ENCODE results near the gene METTL2A.
"Not testable (repeated sequence)": the region's sequence is repeated elsewhere in the genome, so short reads cannot be mapped to it uniquely, and the experiment has no call there.

DNA sequence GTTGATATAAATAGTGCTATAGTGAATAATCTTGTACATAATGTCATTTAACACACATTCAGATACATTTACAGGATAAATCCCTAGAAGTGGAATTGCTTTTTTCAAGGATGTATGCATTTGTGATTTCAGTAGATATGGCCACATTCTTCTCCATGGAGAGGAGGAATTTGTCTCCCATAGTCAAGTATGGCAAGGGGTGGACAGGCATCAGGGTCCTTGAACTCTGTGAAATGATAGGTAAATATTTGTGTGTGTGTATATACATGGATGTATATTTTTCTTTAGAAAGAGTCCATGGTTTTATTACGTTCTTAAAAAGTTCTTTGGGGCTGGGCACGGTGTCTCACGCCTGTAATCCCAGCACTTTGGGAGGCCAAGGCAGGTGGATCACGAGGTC is 72.6 kb downstream of the METTL2A start:
- TF ChIP-seq, protein P1, sequence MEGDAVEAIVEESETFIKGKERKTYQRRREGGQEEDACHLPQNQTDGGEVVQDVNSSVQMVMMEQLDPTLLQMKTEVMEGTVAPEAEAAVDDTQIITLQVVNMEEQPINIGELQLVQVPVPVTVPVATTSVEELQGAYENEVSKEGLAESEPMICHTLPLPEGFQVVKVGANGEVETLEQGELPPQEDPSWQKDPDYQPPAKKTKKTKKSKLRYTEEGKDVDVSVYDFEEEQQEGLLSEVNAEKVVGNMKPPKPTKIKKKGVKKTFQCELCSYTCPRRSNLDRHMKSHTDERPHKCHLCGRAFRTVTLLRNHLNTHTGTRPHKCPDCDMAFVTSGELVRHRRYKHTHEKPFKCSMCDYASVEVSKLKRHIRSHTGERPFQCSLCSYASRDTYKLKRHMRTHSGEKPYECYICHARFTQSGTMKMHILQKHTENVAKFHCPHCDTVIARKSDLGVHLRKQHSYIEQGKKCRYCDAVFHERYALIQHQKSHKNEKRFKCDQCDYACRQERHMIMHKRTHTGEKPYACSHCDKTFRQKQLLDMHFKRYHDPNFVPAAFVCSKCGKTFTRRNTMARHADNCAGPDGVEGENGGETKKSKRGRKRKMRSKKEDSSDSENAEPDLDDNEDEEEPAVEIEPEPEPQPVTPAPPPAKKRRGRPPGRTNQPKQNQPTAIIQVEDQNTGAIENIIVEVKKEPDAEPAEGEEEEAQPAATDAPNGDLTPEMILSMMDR (IDR thresholded peaks at IDR 0.05 in 4 of 5, conservative IDR thresholded peaks at IDR 0.05 in 1 of 5), result not testable (repeated sequence)
- TF ChIP-seq POLR2A (IDR thresholded peaks at IDR 0.05), result not testable (repeated sequence)

Data from gastrocnemius medialis (tissue), 4 donors.